MM.1S (cell line): ENCODE measurements around the gene NFXL1.

Experiments used
- DNase-seq: peaks from one replicate; pipeline ENCODE4 v3.0.0-alpha.2; 2015
- H2AFZ ChIP-seq: fragments of 300-600 bp; sonication (generic); 2 replicates; pipeline ENCODE4 v1.6.0; 2016; ENCODE audit warnings: antibody characterized with exemption, low read length
- H3F3A ChIP-seq: fragments of 300-600 bp; sonication (generic); 2 replicates; pipeline ENCODE4 v1.6.1; 2016; ENCODE audit warnings: mild to moderate bottlenecking, antibody characterized with exemption, low read length, moderate library complexity, mixed read lengths; ENCODE audit not compliant: insufficient read depth
- H3K27ac ChIP-seq: fragments of 300-600 bp; sonication (generic); 2 replicates; pipeline ENCODE4 v1.5.1; 2016; ENCODE audit warnings: mild to moderate bottlenecking, low read length
- H3K27me3 ChIP-seq: fragments of 300-600 bp; sonication (generic); replicated peaks from 2 replicates; pipeline ENCODE4 v1.6.0; 2016; ENCODE audit warnings: low read length; ENCODE audit not compliant: insufficient read depth
- H3K36me3 ChIP-seq: fragments of 300-600 bp; sonication (generic); replicated peaks from 2 replicates; pipeline ENCODE4 v1.6.1; 2016; ENCODE audit warnings: mild to moderate bottlenecking, low read length, mixed read lengths; ENCODE audit not compliant: insufficient read depth
- H3K4me1 ChIP-seq: fragments of 300-600 bp; sonication (generic); 2 replicates; pipeline ENCODE4 v1.6.1; 2016; ENCODE audit warnings: low read length, mixed read lengths
- H3K4me2 ChIP-seq: fragments of 300-600 bp; sonication (generic); 2 replicates; pipeline ENCODE4 v1.6.0; 2016; ENCODE audit warnings: low read depth, low read length
- H3K4me3 ChIP-seq: fragments of 300-600 bp; sonication (generic); 2 replicates; pipeline ENCODE4 v1.5.1; 2016; ENCODE audit warnings: low read length, mixed read lengths
- H3K79me2 ChIP-seq: fragments of 300-600 bp; sonication (generic); 2 replicates; pipeline ENCODE4 v1.6.1; 2016; ENCODE audit warnings: mixed run types, low read length, mixed read lengths
- H3K9ac ChIP-seq: fragments of 300-600 bp; sonication (generic); 2 replicates; pipeline ENCODE4 v1.6.1; 2016; ENCODE audit warnings: low read length, mixed read lengths
- H3K9me2 ChIP-seq: fragments of 300-600 bp; sonication (generic); replicated peaks from 2 replicates; pipeline ENCODE4 v1.6.1; 2016; ENCODE audit warnings: mild to moderate bottlenecking, low read length, mixed read lengths; ENCODE audit not compliant: insufficient read depth
- H3K9me3 ChIP-seq: fragments of 300-600 bp; sonication (generic); replicated peaks from 2 replicates; pipeline ENCODE4 v1.6.1; 2016; ENCODE audit warnings: mild to moderate bottlenecking, low read length, mixed read lengths; ENCODE audit not compliant: insufficient read depth
- H4K20me1 ChIP-seq: fragments of 300-600 bp; sonication (generic); 2 replicates; pipeline ENCODE4 v1.6.1; 2016; ENCODE audit warnings: mild to moderate bottlenecking, low read length, moderate library complexity, mixed read lengths; ENCODE audit not compliant: insufficient read depth
- EZH2 ChIP-seq: fragments of 300-600 bp; sonication (generic); optimal IDR thresholded peaks from 2 replicates; pipeline ENCODE3; 2017; ENCODE audit warnings: low read depth, mild to moderate bottlenecking, antibody characterized with exemption, low read length, mixed read lengths
- EZH2phosphoT487 ChIP-seq: fragments of 300-600 bp; sonication (generic); IDR thresholded peaks from 2 replicates; pipeline ENCODE4 v1.6.1; 2018; ENCODE audit warnings: antibody characterized with exemption, low read length
- TF ChIP-seq, protein P1 (sequence below): fragments of 300-600 bp; sonication (generic); IDR thresholded peaks from 2 replicates; pipeline ENCODE4 v1.5.1; 2016; ENCODE audit warnings: antibody characterized with exemption, low read length, mixed read lengths

Gene NFXL1

DNA sequence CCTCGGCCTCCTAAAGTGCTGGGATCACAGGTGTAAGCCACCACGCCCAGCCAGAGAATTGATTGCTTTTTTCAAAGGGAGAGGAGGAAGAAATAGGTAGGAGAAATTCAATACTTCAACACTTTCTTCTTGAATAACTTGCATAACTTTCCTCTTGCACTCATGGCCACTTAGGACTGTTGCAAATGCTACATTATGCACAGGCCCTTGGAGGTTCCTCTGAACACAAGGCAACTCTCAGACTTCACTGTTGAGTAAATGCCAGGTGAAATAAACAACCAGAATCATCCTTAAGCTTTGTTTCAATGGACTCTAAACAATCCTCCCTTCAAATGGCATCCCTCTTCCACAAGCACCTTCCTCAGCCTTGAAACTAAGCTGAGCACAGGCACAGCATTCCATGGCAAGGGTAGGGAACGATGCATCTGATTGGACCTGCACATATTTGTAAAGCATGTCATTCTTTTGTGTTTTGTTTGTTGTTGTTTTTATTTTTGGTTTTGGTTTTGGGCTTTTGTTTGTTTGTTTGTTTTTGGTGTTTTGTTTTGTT, 104.7 kb downstream of the NFXL1 start:
- Histone ChIP-seq H3K27ac (no peak overlapping the region), H3K4me1 (no peaks in the 10 kb centered on the region), H3F3A (no peaks in the 10 kb centered on the region), H3K27me3 (no peaks in the 10 kb centered on the region), H3K36me3 (no peaks in the 10 kb centered on the region), H3K4me3 (no peak overlapping the region), H4K20me1 (no peaks in the 10 kb centered on the region), H3K9me2 (no peaks in the 10 kb centered on the region), H2AFZ (no peak overlapping the region), H3K9ac (no peak overlapping the region), H3K9me3 (no peaks in the 10 kb centered on the region), H3K79me2 (no peaks in the 10 kb centered on the region), H3K4me2 (no peak overlapping the region)
- TF ChIP-seq EZH2, result no peak
- TF ChIP-seq, protein P1, sequence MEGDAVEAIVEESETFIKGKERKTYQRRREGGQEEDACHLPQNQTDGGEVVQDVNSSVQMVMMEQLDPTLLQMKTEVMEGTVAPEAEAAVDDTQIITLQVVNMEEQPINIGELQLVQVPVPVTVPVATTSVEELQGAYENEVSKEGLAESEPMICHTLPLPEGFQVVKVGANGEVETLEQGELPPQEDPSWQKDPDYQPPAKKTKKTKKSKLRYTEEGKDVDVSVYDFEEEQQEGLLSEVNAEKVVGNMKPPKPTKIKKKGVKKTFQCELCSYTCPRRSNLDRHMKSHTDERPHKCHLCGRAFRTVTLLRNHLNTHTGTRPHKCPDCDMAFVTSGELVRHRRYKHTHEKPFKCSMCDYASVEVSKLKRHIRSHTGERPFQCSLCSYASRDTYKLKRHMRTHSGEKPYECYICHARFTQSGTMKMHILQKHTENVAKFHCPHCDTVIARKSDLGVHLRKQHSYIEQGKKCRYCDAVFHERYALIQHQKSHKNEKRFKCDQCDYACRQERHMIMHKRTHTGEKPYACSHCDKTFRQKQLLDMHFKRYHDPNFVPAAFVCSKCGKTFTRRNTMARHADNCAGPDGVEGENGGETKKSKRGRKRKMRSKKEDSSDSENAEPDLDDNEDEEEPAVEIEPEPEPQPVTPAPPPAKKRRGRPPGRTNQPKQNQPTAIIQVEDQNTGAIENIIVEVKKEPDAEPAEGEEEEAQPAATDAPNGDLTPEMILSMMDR, result no peak
- no peak for TF ChIP-seq EZH2phosphoT487
- no peak for DNase-seq

DNA sequence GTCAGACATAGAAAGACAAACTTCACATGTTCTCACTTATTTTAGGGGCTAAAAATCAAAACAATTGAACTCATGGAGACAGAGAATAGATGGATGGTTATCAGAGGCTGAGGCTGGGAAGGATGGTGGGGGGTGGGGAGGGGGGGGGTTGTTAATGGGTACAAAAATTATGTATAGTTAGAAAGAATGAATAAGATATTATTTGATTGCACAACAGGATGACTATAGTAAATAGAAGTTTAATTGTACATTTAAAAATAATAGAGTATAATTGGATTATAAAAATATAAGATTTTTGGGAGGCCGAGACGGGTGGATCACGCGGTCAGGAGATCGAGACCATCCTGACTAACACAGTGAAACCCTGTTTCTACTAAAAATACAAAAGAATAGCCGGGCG, 109.8 kb downstream of the NFXL1 start:
- no peak overlapping the region for H3K27ac ChIP-seq
- H3K9ac ChIP-seq, result no peak overlapping the region
- DNase-seq, result no peak
- no peak overlapping the region for H3K4me3 ChIP-seq
- H3K4me2 ChIP-seq, result no peak overlapping the region
- H2AFZ ChIP-seq, result no peak overlapping the region
- no peaks in the 10 kb centered on the region for H4K20me1 ChIP-seq
- no peaks in the 10 kb centered on the region for H3K36me3 ChIP-seq
- no peak for TF ChIP-seq EZH2
- TF ChIP-seq, protein P1, result no peak
- no peak for TF ChIP-seq EZH2phosphoT487
- no peaks in the 10 kb centered on the region; the same call in 1 of the 2 replicates for H3K27me3 ChIP-seq
- no peaks in the 10 kb centered on the region for H3K4me1 ChIP-seq
- H3F3A ChIP-seq, result no peaks in the 10 kb centered on the region
- H3K9me2 ChIP-seq, result no peaks in the 10 kb centered on the region
- H3K79me2 ChIP-seq, result no peaks in the 10 kb centered on the region
- H3K9me3 ChIP-seq, result no peaks in the 10 kb centered on the region

DNA sequence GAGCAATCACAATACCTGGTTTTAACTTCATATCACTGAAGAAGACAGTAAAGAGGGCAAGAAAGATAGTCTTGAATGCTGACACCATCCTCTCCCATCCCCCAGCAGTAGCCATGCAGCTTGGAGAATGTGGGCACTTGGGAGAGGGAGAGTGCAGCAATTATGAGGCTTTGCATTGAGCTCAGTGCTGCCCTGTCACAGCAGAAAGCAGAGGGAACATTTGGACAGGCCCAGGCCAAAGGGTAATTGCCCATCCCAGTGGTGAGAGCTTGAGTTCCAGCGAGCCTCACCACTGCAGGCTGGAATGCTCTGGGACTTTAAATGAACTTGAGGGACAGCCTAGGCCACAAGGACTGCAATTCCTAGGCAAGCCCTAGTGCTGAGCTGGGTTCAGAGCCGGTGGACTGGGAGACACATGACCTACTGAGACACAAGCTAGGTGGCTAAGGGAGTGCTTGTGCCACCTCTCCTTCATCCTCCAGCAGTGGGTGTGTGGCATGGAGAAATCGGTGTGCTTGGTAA, 112.8 kb downstream of the NFXL1 start:
- no peak for TF ChIP-seq EZH2
- Histone ChIP-seq H3K79me2 (no peaks in the 10 kb centered on the region), H3K9ac (no peak overlapping the region), H3K27me3 (no peaks in the 10 kb centered on the region; the same call in 1 of the 2 replicates), H2AFZ (no peak overlapping the region), H3K9me2 (no peaks in the 10 kb centered on the region), H3K36me3 (no peaks in the 10 kb centered on the region), H4K20me1 (no peaks in the 10 kb centered on the region), H3K4me2 (no peak overlapping the region), H3K4me1 (no peaks in the 10 kb centered on the region), H3K9me3 (no peaks in the 10 kb centered on the region), H3K4me3 (no peak overlapping the region), H3K27ac (no peak overlapping the region), H3F3A (no peaks in the 10 kb centered on the region)
- no peak for DNase-seq

DNA sequence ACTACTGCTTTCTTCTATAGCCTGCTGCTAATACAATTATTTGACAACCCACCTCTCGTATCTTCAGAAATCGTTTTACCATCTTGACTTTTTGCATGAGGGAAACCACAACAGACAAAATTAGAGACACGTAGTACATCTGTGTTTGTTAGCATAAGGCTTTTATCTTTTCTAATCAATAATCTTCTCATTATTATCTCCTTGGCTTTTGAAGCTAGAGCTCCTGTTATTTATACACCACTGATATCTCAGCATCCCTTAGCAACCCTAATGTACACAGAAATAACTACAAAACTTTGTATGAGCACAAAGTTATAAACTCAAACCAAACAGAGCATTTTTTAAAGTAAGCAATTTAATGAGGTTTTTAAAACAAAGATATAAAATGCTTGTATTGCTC, 116.2 kb downstream of the NFXL1 start:
- Histone ChIP-seq H3K36me3 (no peaks in the 10 kb centered on the region), H3F3A (no peaks in the 10 kb centered on the region), H3K4me1 (no peaks in the 10 kb centered on the region), H3K9me2 (no peaks in the 10 kb centered on the region), H3K79me2 (no peaks in the 10 kb centered on the region), H2AFZ (no peak overlapping the region), H3K9me3 (no peaks in the 10 kb centered on the region), H3K27me3 (peaks cover 24% of the 10 kb centered on the region), H3K4me3 (no peak overlapping the region), H4K20me1 (no peaks in the 10 kb centered on the region), H3K9ac (no peak overlapping the region), H3K4me2 (no peak overlapping the region), H3K27ac (no peak overlapping the region)
- DNase-seq, result no peak
- TF ChIP-seq EZH2 (no peak), EZH2phosphoT487 (no peak)
- TF ChIP-seq, protein P1, result no peak
